Hepatocyte (in vitro differentiated cells): Measurements from ENCODE around the gene ARHGAP12.
"Not testable (repeated sequence)": the region's sequence is repeated elsewhere in the genome, so short reads cannot be mapped to it uniquely, and the experiment has no call there.

Source experiments
- CTCF ChIP-seq: fragments of 200-600 bp; sonication (generic); IDR thresholded peaks from 2 replicates; pipeline ENCODE4 v1.5.1; 2016; ENCODE audit warnings: antibody characterized with exemption, mild to moderate bottlenecking; ENCODE audit not compliant: poor library complexity
- EZH2 ChIP-seq: fragments of 200-600 bp; sonication (generic); IDR thresholded peaks from 2 replicates; pipeline ENCODE4 v1.6.1; 2016; ENCODE audit warnings: antibody characterized with exemption, mild to moderate bottlenecking, borderline replicate concordance
- EZH2phosphoT487 ChIP-seq: fragments of 200-600 bp; sonication (generic); IDR thresholded peaks from one replicate; pipeline ENCODE4 v1.6.1; 2018; ENCODE audit warnings: antibody characterized with exemption, mild to moderate bottlenecking, low read depth, moderate library complexity; ENCODE audit not compliant: unreplicated experiment, severe bottlenecking

- not testable (repeated sequence) for TF ChIP-seq CTCF, EZH2, EZH2phosphoT487
These were observed 159.7 kb downstream of the ARHGAP12 start for GRCh38 chr10:31768935-31769334.
